HUES64 (cell line): ENCODE data around the gene OPRD1.
"Not testable (repeated sequence)": the region's sequence is repeated elsewhere in the genome, so short reads cannot be mapped to it uniquely, and the experiment has no call there.

ENCODE experiments used
- H3K27ac ChIP-seq: 2 replicates; pipeline ENCODE4 v1.7.0; 2013; ENCODE audit warnings: low read depth, low read length, inconsistent platforms
- H3K27me3 ChIP-seq: 2 replicates; pipeline ENCODE4 v1.6.1; 2013; ENCODE audit warnings: mild to moderate bottlenecking, low read length; ENCODE audit not compliant: insufficient read depth
- H3K36me3 ChIP-seq: 2 replicates; pipeline ENCODE4 v1.6.1; 2013; ENCODE audit warnings: mild to moderate bottlenecking, low read length; ENCODE audit not compliant: insufficient read depth
- H3K4me1 ChIP-seq: 2 replicates; pipeline ENCODE4 v1.6.1; 2013; ENCODE audit warnings: mild to moderate bottlenecking, low read length, moderate library complexity; ENCODE audit not compliant: insufficient read depth
- H3K4me3 ChIP-seq: 2 replicates; pipeline ENCODE4 v1.5.1; 2013; ENCODE audit warnings: mild to moderate bottlenecking, low read length, moderate library complexity
- H3K9ac ChIP-seq: 2 replicates; pipeline ENCODE4 v1.6.1; 2013; ENCODE audit warnings: mild to moderate bottlenecking, low read depth, low read length
- H3K9me3 ChIP-seq: 2 replicates; pipeline ENCODE4 v1.6.1; 2013; ENCODE audit warnings: low read depth, low read length; ENCODE audit not compliant: insufficient read depth
- whole genome bisulfite sequencing: fragments of 150-250, 120-280 bp; methylation state at CpG from one replicate; pipeline ENCODE4 v1.1.7; 2013; ENCODE audit warnings: missing lambda C conversion rate; 5-methylcytosine and 5-hydroxymethylcytosine counted together

OPRD1 gene

DNA sequence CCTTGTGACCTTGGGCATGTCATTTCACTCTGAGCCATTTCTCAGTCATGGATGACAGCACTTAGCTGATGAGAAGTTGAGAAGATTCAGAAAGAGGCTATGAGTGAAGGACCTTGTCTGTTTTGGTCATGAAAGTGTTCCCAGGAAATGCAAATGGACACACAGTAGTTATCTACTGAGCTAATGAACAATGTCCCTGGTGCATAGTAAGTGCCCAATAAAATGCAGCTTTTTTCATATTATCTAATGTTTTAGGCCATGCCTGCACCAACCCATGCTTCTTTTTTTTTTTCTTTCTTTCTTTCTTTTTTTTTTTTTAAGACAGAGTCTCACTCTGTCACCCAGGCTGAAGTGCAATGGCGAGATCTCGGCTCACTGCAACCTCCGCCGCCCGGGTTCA, 58.0 kb downstream of the OPRD1 start:
- Histone ChIP-seq H3K27ac (no peak overlapping the region), H3K27me3 (no peaks in the 10 kb centered on the region), H3K4me1 (no peaks in the 10 kb centered on the region), H3K4me3 (no peak overlapping the region), H3K9me3 (no peaks in the 10 kb centered on the region), H3K36me3 (no peaks in the 10 kb centered on the region), H3K9ac (no peak overlapping the region)
- WGBS, result 98% methylated on average over 5 of the region's 5 CpGs

DNA sequence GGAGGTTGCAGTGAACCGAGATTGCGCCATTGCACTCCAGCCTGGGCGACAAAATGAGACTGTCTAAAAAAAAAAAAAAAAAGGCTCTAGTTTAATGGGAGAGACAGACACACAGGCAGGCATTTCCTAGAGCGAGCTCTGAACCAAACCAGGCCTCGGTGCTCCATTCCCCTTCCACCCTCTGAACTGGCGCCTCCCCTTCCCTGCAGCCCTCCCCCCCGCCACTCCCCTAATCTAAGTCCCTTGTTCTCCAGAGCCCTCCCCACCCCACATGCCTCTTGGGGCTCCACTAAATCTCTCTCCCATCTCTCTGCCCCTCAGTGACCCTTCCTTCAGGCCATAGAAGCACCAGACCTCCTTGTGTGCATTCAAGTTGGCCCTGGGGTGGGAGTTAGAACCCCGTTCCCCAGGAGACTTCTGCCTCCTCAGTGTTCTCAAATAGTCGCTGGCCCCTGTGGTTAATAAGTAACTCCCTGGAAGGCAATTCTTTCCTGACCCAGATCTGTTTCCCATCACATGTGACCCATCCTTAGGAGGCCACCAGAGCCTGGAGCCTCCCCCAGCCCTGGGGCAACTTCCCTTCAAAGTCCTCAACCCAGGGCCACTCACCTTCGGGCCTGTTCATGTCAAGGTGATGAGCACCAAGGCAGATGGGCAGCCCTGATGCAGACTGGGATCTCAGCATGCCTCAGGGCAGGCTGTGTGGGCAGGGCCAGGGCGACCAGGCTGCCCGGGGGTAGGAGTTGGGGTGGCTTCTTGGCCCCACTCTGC, 59.8 kb downstream of the OPRD1 start:
- Histone ChIP-seq H3K9me3 (no peaks in the 10 kb centered on the region), H3K27ac (no peak overlapping the region), H3K9ac (no peak overlapping the region), H3K27me3 (no peaks in the 10 kb centered on the region), H3K36me3 (no peaks in the 10 kb centered on the region), H3K4me1 (no peaks in the 10 kb centered on the region), H3K4me3 (no peak overlapping the region)
- whole genome bisulfite sequencing, result 91% methylated on average over 12 of the region's 12 CpGs

DNA sequence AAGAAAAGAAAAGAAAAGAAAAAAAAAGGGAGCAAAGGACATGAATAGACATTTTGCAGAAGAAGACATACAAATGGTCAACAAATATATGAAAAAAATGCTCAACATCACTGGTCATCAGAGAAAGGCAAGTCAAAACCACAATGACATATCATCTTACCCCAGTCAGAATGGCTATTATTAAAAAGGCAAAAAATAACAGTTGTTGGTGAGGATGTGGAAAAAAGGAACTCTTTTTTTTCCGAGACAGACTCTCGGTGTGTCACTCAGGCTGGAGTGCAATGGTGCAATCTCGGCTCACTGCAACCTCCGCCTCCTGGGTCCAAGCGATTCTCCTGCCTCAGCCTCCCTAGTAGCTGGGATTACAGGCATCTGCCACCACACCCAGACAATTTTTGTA, 63.2 kb downstream of the OPRD1 start:
- H3K4me3 ChIP-seq, H3K4me1 ChIP-seq, H3K36me3 ChIP-seq, H3K27ac ChIP-seq, H3K27me3 ChIP-seq, H3K9ac ChIP-seq, H3K9me3 ChIP-seq: not testable (repeated sequence)
- 94% methylated on average over 5 of the region's 5 CpGs for WGBS

DNA sequence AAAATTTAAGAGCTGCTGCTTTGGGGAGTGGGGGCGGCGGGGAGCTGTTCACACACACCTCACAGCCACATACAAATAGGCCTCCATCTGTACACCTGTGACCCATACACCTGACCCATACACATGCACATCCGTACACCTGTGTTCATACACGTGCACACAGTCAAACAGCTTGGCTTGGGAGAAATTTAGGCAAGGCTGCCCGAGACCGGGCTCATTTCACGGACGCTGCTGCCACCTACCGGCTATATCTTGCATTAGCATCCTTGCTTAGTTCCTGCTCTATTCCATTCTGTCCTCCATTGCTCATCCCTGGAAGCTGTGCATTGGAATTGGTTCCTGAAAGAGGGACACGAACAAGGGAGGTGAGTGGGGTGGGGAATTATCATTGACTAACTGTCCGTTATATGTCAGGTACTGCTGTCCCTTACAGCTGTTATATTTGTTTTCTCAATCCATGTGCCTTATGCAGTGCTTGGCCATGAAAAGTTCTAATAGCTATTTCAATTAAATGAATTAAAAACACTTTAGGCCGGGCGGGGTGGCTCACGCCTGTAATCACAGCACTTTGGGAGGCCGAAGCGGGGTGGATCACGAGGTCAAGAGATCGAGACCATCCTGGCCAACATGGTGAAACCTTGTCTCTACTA, 65.3 kb downstream of the OPRD1 start:
- no peaks in the 10 kb centered on the region for H3K36me3 ChIP-seq
- 0 out of 2 replicates have a peak, but pooled peaks cover under 1% of the 10 kb centered on the region for H3K4me1 ChIP-seq
- no peak overlapping the region for H3K9ac ChIP-seq
- H3K4me3 ChIP-seq, result no peak overlapping the region
- no peaks in the 10 kb centered on the region for H3K9me3 ChIP-seq
- no peaks in the 10 kb centered on the region for H3K27me3 ChIP-seq
- H3K27ac ChIP-seq, result no peak overlapping the region
- 40% methylated on average over 17 of the region's 18 CpGs for WGBS

DNA sequence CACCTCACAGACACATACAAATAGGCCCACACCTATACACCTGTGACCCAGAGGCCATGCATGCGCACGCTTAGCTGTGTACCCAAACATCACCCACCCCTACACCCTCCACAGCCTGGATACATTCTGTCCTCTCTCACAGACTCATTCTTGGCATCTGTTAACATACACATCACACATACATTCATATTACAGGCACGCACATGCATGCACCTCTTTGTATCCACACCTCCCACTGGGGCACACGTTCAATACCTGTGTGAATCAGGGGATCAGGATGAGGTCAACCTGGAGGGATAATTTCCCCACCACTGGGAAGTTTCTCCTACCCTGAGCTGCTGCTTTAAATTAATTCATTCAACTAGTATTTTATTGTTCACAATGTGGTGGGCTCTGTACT, 66.8 kb downstream of the OPRD1 start:
- H3K36me3 ChIP-seq, result no peaks in the 10 kb centered on the region
- H3K4me1 ChIP-seq, result peaks cover 10% of the 10 kb centered on the region
- H3K9me3 ChIP-seq, result no peaks in the 10 kb centered on the region
- no peak overlapping the region for H3K27ac ChIP-seq
- H3K27me3 ChIP-seq, result no peaks in the 10 kb centered on the region
- 86% methylated on average over 4 of the region's 4 CpGs for WGBS
- no peak overlapping the region for H3K9ac ChIP-seq
- H3K4me3 ChIP-seq, result no peak overlapping the region

DNA sequence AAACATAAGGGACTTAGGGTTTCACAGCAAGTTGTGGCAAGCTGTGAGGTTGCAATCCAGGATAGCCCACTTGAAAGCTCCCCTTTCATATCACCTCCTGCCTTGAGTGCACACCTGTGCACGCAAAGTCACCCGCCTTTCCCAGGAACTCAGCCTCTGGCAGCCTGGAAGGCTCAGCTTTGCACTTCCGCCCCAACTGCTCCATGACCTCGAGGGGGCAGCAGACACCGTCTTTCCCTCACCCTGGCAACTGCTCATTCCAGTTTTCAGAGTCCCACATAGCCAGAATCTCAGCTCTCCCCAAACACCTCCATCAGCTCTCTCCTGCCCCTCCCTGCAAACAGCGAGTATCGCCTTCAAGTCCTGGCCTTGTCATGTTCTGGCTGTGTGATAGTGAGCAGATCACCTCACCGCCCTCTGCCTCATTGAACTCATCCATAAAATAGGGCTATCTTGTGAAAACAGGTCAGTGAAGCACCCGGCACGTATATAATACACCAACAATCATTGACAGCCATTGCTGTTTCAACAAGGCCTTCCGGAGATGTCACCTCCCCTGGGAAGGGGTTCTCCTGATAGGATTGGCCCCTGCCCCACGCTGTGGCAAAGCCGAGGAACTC, 70.1 kb downstream of the OPRD1 start:
- Histone ChIP-seq H3K9me3 (no peaks in the 10 kb centered on the region), H3K27ac (no peak overlapping the region), H3K27me3 (peaks cover 2% of the 10 kb centered on the region; the same call in 1 of the 2 replicates), H3K4me3 (no peak overlapping the region), H3K9ac (no peak overlapping the region), H3K36me3 (no peaks in the 10 kb centered on the region), H3K4me1 (peaks cover 36% of the 10 kb centered on the region)
- WGBS, result 37% methylated on average over 13 of the region's 13 CpGs

DNA sequence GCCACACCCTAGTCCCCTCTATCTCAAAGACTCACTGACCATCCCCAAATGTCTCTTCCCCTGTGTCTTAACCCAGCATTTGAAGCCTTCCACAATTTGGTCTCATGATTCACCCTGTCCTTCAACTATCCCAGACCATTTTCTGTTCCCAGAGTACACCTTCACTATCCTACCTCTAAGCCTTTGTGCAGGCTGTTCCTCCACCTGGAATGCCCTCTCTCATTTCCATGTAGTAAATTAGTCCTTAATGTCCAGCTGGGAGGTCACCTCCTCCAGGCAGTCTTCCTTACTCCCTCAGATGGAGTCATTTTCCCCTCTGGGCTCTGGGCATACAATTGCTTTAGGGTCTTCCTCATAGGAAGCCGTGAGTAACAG, 71.3 kb downstream of the OPRD1 start:
- no peaks in the 10 kb centered on the region for H3K36me3 ChIP-seq
- H3K4me1 ChIP-seq, result peaks cover 36% of the 10 kb centered on the region
- peaks cover 7% of the 10 kb centered on the region; the same call in 1 of the 2 replicates for H3K27me3 ChIP-seq
- no peaks in the 10 kb centered on the region for H3K9me3 ChIP-seq
- H3K4me3 ChIP-seq, result no peak overlapping the region
- 29% methylated on average over 1 of the region's 1 CpG for WGBS
- H3K9ac ChIP-seq, result no peak overlapping the region
- H3K27ac ChIP-seq, result no peak overlapping the region

DNA sequence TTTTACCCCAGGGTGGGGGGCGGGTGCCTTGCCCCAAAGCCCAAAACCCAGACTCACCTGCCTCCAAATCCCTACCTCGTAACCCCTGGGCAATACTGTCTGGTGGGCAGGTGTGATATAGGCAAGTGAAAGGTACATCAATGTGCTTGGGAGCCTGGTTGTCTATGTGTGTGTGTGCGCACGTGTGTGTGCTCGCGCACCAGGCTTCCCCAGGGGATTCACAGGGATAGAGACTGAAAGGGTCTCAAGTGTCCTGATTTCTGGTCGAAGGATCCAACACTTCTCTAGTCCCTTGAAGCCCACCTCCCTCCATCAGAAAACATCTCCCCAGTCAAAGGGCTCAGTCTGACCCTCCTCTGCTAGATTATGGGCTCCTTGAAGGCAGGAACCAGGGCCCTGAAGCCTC, 73.5 kb downstream of the OPRD1 start:
- Histone ChIP-seq H3K27me3 (peaks cover 12% of the 10 kb centered on the region; the same call in 1 of the 2 replicates), H3K27ac (no peak overlapping the region), H3K4me3 (no peak overlapping the region), H3K36me3 (no peaks in the 10 kb centered on the region), H3K9ac (no peak overlapping the region), H3K4me1 (peaks cover 36% of the 10 kb centered on the region), H3K9me3 (no peaks in the 10 kb centered on the region)
- WGBS, result 90% methylated on average over 7 of the region's 7 CpGs

DNA sequence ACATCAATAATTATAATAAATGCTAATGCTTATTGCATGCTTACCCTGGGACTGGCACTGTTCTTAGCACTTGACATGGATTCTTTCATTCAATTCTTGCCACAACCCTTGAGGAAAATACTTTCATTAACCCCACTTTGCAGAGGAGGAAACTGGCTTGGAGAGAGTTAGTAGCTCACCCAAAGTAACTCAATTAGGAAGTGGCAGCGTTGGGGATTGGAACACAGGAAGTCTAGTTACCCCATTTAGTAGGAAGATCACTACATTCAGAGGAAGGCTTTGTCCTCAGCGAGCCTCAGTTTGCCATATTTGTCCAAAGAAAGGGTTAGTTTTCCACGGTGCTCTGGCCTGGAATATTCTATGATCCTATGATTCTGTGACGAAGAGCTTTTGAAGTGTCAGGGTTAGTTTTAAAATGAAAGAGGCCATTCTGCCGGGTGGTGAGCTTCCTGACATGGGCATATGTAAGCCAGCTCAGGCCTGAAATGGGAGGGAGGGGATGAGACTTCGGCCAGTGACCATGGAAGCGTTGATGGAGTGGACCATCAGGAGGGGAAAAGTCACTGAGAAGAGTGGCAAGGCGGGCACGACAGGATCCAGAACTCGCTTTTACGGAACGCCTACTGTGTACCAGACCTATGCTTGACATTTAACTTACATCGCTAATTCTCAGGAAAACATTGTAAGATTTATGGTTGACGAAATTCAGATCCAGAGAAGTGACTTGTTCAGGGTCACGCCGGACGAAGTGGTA, 74.2 kb downstream of the OPRD1 start:
- Histone ChIP-seq H3K27me3 (peaks cover 12% of the 10 kb centered on the region; the same call in 1 of the 2 replicates), H3K9me3 (no peaks in the 10 kb centered on the region), H3K9ac (no peak overlapping the region), H3K27ac (no peak overlapping the region), H3K36me3 (no peaks in the 10 kb centered on the region), H3K4me1 (peaks cover 36% of the 10 kb centered on the region), H3K4me3 (peak overlapping the region; percentile 78)
- WGBS, result 58% methylated on average over 17 of the region's 17 CpGs

DNA sequence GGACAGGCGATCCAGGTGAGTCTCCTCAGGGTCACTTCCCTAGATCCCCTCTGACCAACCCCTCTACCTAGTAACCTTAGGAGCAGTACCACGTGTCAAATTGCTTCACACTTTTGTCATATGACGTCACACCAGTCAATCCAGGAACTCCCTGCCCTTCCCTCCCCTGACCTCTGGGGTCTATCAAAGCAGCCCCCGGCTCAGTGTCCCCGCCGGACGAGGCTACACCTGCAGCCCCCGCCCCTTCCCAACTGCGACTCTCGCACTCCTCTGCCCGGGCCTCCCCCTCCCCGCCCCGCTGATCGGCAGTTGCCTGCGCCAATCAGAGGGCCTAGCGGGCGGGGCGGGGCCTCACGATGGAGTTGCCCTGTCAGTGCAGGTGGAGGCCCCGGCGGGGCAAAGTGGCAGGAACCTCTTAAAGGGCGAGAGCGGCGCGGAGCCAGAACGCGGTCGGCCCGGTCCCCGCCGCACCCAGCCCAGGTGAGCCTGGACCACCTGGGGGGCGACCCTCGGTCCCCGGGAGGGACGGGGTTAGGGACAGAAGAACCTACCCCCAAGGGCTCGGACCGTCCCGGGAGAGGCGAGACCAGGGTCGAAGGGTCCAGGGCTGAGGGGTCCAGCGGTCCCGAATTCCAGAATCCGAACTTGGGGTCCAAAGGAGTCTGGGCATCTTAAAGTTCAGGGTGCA, 74.9 kb downstream of the OPRD1 start:
- H3K4me1 ChIP-seq, result peaks cover 36% of the 10 kb centered on the region
- no peak overlapping the region for H3K27ac ChIP-seq
- peaks cover 12% of the 10 kb centered on the region; the same call in 1 of the 2 replicates for H3K27me3 ChIP-seq
- no peaks in the 10 kb centered on the region for H3K36me3 ChIP-seq
- peak overlapping the region; percentile 78 for H3K4me3 ChIP-seq
- under 1% methylated on average over 43 of the region's 43 CpGs for WGBS
- H3K9me3 ChIP-seq, result no peaks in the 10 kb centered on the region
- 0 out of 2 replicates have a peak overlapping the region, but pooled peaks have one; percentile 17 for H3K9ac ChIP-seq
